Measurements from ENCODE around the gene MRPS23. TPM values are rescaled to one million over a fixed set of nuclear protein-coding genes. Genes with fewer than 3 reads are reported as not detected.
A peak's percentile ranks its signal among the peaks of the same experiment; 100 is the strongest.

The MRPS23 gene
- total and polyA plus RNA-seq, 4 donors: 15.7 to 44.9 (median 31.6) TPM

DNA sequence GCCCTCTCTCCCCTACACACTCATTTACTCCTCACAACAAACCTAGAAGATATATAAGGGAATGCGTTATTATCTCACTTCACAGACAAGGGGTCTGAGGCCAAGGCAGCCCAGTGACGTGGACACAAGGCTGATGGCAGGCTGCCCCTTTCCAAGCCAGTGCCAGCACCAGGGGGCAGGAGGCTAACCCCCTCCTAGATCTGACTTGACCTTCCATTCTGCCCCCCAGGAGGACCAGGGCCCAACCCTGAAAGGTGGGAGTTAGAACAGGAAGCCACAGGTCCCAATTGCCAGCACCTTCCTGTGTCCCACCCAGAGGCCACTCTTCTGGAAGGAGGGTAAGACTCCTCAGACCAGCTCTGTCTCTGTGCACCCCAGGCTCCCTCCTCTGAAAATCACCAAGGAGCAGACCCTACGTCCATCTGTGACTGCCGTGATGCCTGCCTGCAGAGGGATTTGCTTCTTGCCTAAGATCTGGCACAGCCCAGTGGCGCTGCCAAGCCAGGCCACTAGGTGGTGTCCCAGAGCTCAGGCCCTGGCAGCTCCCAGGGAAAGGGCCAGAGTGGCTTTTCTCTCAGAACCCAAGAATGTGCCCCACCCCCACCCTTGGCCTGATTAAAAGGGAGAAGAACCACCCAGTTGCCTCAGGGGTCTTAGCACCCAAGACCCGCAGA is 42.4 kb upstream of the MRPS23 start:
- DNase-seq (peak; percentile 95 to 96 (median 95)), ATAC-seq (ENCODE audit: insufficient read depth, low FRiP score) (peak; percentile 85)
- Histone ChIP-seq H3K9me3 (ENCODE audit: control insufficient read depth in 4 of 4, insufficient read depth in 3 of 4, low read length in 3 of 4) (no peaks in the 10 kb centered on the region), H3K4me1 (ENCODE audit: control insufficient read depth in 5 of 5, insufficient read depth in 5 of 5, low read length in 5 of 5) (peaks cover 18 to 33% (median 30%) of the 10 kb centered on the region in 5 donors), H3K27ac (ENCODE audit: low read depth in 1 of 2, low read length in 1 of 2) (peak overlapping the region; percentile 98 to 99), H3K4me3 (no peak overlapping the region), H3K9ac (ENCODE audit: insufficient read depth in 1 of 2, low read length in 2 of 2) (peak overlapping the region; percentile 14 to 48), H3K27me3 (ENCODE audit: control insufficient read depth in 3 of 3, insufficient read depth in 3 of 3, low read length in 2 of 3) (no peaks in the 10 kb centered on the region), H3K36me3 (ENCODE audit: control insufficient read depth in 4 of 4, insufficient read depth in 4 of 4, low read length in 4 of 4) (no peaks in the 10 kb centered on the region)
- TF ChIP-seq, protein P1, sequence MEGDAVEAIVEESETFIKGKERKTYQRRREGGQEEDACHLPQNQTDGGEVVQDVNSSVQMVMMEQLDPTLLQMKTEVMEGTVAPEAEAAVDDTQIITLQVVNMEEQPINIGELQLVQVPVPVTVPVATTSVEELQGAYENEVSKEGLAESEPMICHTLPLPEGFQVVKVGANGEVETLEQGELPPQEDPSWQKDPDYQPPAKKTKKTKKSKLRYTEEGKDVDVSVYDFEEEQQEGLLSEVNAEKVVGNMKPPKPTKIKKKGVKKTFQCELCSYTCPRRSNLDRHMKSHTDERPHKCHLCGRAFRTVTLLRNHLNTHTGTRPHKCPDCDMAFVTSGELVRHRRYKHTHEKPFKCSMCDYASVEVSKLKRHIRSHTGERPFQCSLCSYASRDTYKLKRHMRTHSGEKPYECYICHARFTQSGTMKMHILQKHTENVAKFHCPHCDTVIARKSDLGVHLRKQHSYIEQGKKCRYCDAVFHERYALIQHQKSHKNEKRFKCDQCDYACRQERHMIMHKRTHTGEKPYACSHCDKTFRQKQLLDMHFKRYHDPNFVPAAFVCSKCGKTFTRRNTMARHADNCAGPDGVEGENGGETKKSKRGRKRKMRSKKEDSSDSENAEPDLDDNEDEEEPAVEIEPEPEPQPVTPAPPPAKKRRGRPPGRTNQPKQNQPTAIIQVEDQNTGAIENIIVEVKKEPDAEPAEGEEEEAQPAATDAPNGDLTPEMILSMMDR (IDR thresholded peaks at IDR 0.05; ENCODE audit: control extremely low read depth, extremely low read depth): peak; percentile 93
- WGBS, 2 donors: 36 to 52% methylated on average over 6 of the region's 6 CpGs

GRCh38 chr17:57890857-57891232 is 41.0 kb upstream of the MRPS23 start:
- no peaks in the 10 kb centered on the region for H3K36me3 ChIP-seq (ENCODE audit: control insufficient read depth in 4 of 4, insufficient read depth in 4 of 4, low read length in 4 of 4)
- WGBS, 2 donors: 73 to 90% methylated on average over 4 of the region's 4 CpGs

GRCh38 chr17:57889892-57890856 is 40.3 kb upstream of the MRPS23 start:
- no peak for DNase-seq
- Histone ChIP-seq H3K36me3 (ENCODE audit: control insufficient read depth in 4 of 4, insufficient read depth in 4 of 4, low read length in 4 of 4) (peaks cover 0 to 2% (median under 1%) of the 10 kb centered on the region in 4 donors), H3K4me1 (ENCODE audit: control insufficient read depth in 5 of 5, insufficient read depth in 5 of 5, low read length in 5 of 5) (peaks cover 15 to 32% (median 23%) of the 10 kb centered on the region in 5 donors), H3K27ac (ENCODE audit: low read depth in 1 of 2, low read length in 1 of 2) (peak overlapping the region; percentile 98 to 99), H3K27me3 (ENCODE audit: control insufficient read depth in 3 of 3, insufficient read depth in 3 of 3, low read length in 2 of 3) (no peaks in the 10 kb centered on the region), H3K4me3 (no peak overlapping the region), H3K9ac (ENCODE audit: insufficient read depth in 1 of 2, low read length in 2 of 2) (no peak overlapping the region), H3K9me3 (ENCODE audit: control insufficient read depth in 4 of 4, insufficient read depth in 3 of 4, low read length in 3 of 4) (no peaks in the 10 kb centered on the region)
- no peak for ATAC-seq (ENCODE audit: insufficient read depth, low FRiP score)
- TF ChIP-seq, protein P1 (IDR thresholded peaks at IDR 0.05; ENCODE audit: control extremely low read depth, extremely low read depth): no peak
- 61 to 75% methylated on average over 11 of the region's 11 CpGs for whole genome bisulfite sequencing, 2 donors

More at GRCh38 chr17:57890857-57891232, 41.0 kb upstream of the MRPS23 start:
- H3K9ac ChIP-seq (ENCODE audit: insufficient read depth in 1 of 2, low read length in 2 of 2): no peak overlapping the region
- no peaks in the 10 kb centered on the region for H3K9me3 ChIP-seq (ENCODE audit: control insufficient read depth in 4 of 4, insufficient read depth in 3 of 4, low read length in 3 of 4)
- H3K4me3 ChIP-seq: no peak overlapping the region
- H3K27me3 ChIP-seq (ENCODE audit: control insufficient read depth in 3 of 3, insufficient read depth in 3 of 3, low read length in 2 of 3): no peaks in the 10 kb centered on the region
- peak overlapping the region; percentile 98 to 99 for H3K27ac ChIP-seq (ENCODE audit: low read depth in 1 of 2, low read length in 1 of 2)
- TF ChIP-seq, protein P1 (IDR thresholded peaks at IDR 0.05; ENCODE audit: control extremely low read depth, extremely low read depth): no peak
- ATAC-seq (ENCODE audit: insufficient read depth, low FRiP score) (no peak), DNase-seq (no peak)
- H3K4me1 ChIP-seq (ENCODE audit: control insufficient read depth in 5 of 5, insufficient read depth in 5 of 5, low read length in 5 of 5): peaks cover 16 to 33% (median 30%) of the 10 kb centered on the region in 5 donors
